SK-N-SH treated with all-trans-retinoic acid at 6 μM for 48 hours (cell line): ENCODE data around the gene GLI3.

Experiments used
- ARNTL ChIP-seq: fragments of 450-650 bp; formaldehyde crosslinking; IDR thresholded peaks from 2 replicates; pipeline ENCODE4 v1.5.0; 2020; ENCODE audit warnings: low read depth, mild to moderate bottlenecking, moderate library complexity, borderline replicate concordance
- BACH2 ChIP-seq: fragments of 250-450 bp; sonication (Bioruptor Pico); IDR thresholded peaks from 2 replicates; pipeline ENCODE4 v1.9.0; 2021; ENCODE audit warnings: mild to moderate bottlenecking, borderline replicate concordance
- CREB5 ChIP-seq: fragments of 250-450 bp; sonication (Bioruptor Pico); IDR thresholded peaks from 2 replicates; pipeline ENCODE4 v1.5.1; 2020; ENCODE audit warnings: low read depth, mild to moderate bottlenecking, moderate library complexity
- GLIS3 ChIP-seq: fragments of 250-450 bp; sonication (Bioruptor Pico); IDR thresholded peaks from 2 replicates; pipeline ENCODE4 v1.5.0; 2020; ENCODE audit warnings: mild to moderate bottlenecking, moderate library complexity
- OSR1 ChIP-seq: fragments of 250-450 bp; sonication (Bioruptor Pico); IDR thresholded peaks from 2 replicates; pipeline ENCODE4 v1.8.0; 2022; ENCODE audit warnings: moderate library complexity, mild to moderate bottlenecking, inconsistent platforms
- PATZ1 ChIP-seq: fragments of 250-450 bp; sonication (Bioruptor Pico); IDR thresholded peaks from 2 replicates; pipeline ENCODE4 v1.8.0; 2020; ENCODE audit warnings: mild to moderate bottlenecking, moderate library complexity, borderline replicate concordance
- POU6F1 ChIP-seq: fragments of 250-450 bp; sonication (Bioruptor Pico); IDR thresholded peaks from 2 replicates; pipeline ENCODE4 v1.8.0; 2021; ENCODE audit warnings: low read depth, mild to moderate bottlenecking, moderate library complexity, borderline replicate concordance
- SNAI2 ChIP-seq: fragments of 250-450 bp; sonication (Bioruptor Pico); IDR thresholded peaks from 2 replicates; pipeline ENCODE4 v1.5.0; 2020; ENCODE audit warnings: mild to moderate bottlenecking, moderate library complexity
- ZC3H10 ChIP-seq: fragments of 250-450 bp; sonication (Bioruptor Pico); IDR thresholded peaks from 2 replicates; pipeline ENCODE4 v1.5.1; 2021; ENCODE audit warnings: mild to moderate bottlenecking, moderate library complexity
- ZFP3 ChIP-seq: fragments of 250-450 bp; sonication (Bioruptor Pico); IDR thresholded peaks from 2 replicates; pipeline ENCODE4 v1.5.0; 2020; ENCODE audit warnings: mild to moderate bottlenecking, moderate library complexity
- ZFP30 ChIP-seq: fragments of 450-650 bp; formaldehyde crosslinking; IDR thresholded peaks from 2 replicates; pipeline ENCODE4 v1.5.0; 2022; ENCODE audit warnings: mild to moderate bottlenecking, moderate library complexity
- ZNF70 ChIP-seq: fragments of 450-650 bp; formaldehyde crosslinking; IDR thresholded peaks from 2 replicates; pipeline ENCODE4 v1.5.0; 2020; ENCODE audit warnings: mild to moderate bottlenecking, moderate library complexity
- ZNF8 ChIP-seq: fragments of 450-650 bp; formaldehyde crosslinking; IDR thresholded peaks from 2 replicates; pipeline ENCODE4 v1.5.0; 2020; ENCODE audit warnings: mild to moderate bottlenecking, moderate library complexity

- TF ChIP-seq OSR1 (CRISPR knock-in tag), result no peak
- no peak for TF ChIP-seq ZFP3
- TF ChIP-seq ZFP30 (CRISPR knock-in tag), result no peak
- TF ChIP-seq CREB5, result no peak
- TF ChIP-seq PATZ1 (CRISPR knock-in tag), result no peak
- no peak for TF ChIP-seq GLIS3 (CRISPR knock-in tag)
- no peak for TF ChIP-seq ZNF70 (CRISPR knock-in tag)
- TF ChIP-seq BACH2 (CRISPR knock-in tag), result no peak
- no peak for TF ChIP-seq ZNF8 (CRISPR knock-in tag)
- no peak for TF ChIP-seq POU6F1 (CRISPR knock-in tag)
- TF ChIP-seq ARNTL (CRISPR knock-in tag), result no peak
- no peak for TF ChIP-seq SNAI2 (CRISPR knock-in tag)
- no peak for TF ChIP-seq ZC3H10 (CRISPR knock-in tag)
Measured at GRCh38 chr7:41943094-41943577, 293.9 kb downstream of the GLI3 start.
